GM19463 (cell line): ENCODE results near the gene GHRHR.

ENCODE experiments used
- ATAC-seq: cut with Tn5 transposase; IDR thresholded peaks from one replicate; pipeline ENCODE4 v1.9.1; 2021; ENCODE audit warnings: mild to moderate bottlenecking, moderate library complexity; ENCODE audit not compliant: unreplicated experiment

GHRHR gene

GRCh38 chr7:30963842-30964241 is at the start of gene GHRHR:
Gene GHRHR, plus strand, starts transcription at chr7:30963953. Its CDS starts 116 bp downstream, at chr7:30964069.
- no peak for ATAC-seq

- ATAC-seq = no peak
These were observed 49.2 kb upstream of the GHRHR start for GRCh38 chr7:30914596-30914995.

- ATAC-seq = no peak
These were observed 48.6 kb upstream of the GHRHR start for GRCh38 chr7:30915005-30915601.

- no peak for ATAC-seq
These were observed 48.0 kb upstream of the GHRHR start for GRCh38 chr7:30915751-30916150.

- no peak for ATAC-seq
These were observed 47.5 kb upstream of the GHRHR start for GRCh38 chr7:30916255-30916654.

GRCh38 chr7:30916767-30917166 is 47.0 kb upstream of the GHRHR start:
- no peak for ATAC-seq

GRCh38 chr7:30917216-30917893 is 46.4 kb upstream of the GHRHR start:
- no peak for ATAC-seq

GRCh38 chr7:30918676-30919075 is 45.1 kb upstream of the GHRHR start:
- no peak for ATAC-seq

GRCh38 chr7:30920021-30920583 is 43.7 kb upstream of the GHRHR start:
- no peak for ATAC-seq

GRCh38 chr7:30920584-30921539 is 42.9 kb upstream of the GHRHR start:
- no peak for ATAC-seq

GRCh38 chr7:30921540-30922401 is 42.0 kb upstream of the GHRHR start:
- ATAC-seq = no peak

- no peak for ATAC-seq
These were observed 41.2 kb upstream of the GHRHR start for GRCh38 chr7:30922596-30922995.

GRCh38 chr7:30923009-30923773 is 40.6 kb upstream of the GHRHR start:
- no peak for ATAC-seq

GRCh38 chr7:30923774-30924413 is 39.9 kb upstream of the GHRHR start:
- no peak for ATAC-seq

- ATAC-seq = no peak
These were observed 39.1 kb upstream of the GHRHR start for GRCh38 chr7:30924624-30925023.

GRCh38 chr7:30925117-30925516 is 38.6 kb upstream of the GHRHR start:
- ATAC-seq = no peak

- no peak for ATAC-seq
These were observed 37.8 kb upstream of the GHRHR start for GRCh38 chr7:30925913-30926312.

GRCh38 chr7:30926313-30926712 is 37.4 kb upstream of the GHRHR start:
- no peak for ATAC-seq

GRCh38 chr7:30927040-30927439 is 36.7 kb upstream of the GHRHR start:
- no peak for ATAC-seq
